Measurements from ENCODE around the gene BCL7A.

The BCL7A gene

GRCh38 chr12:122021193-122021821 is 377 bp upstream of the BCL7A start:
- Histone ChIP-seq H3K79me2 (ENCODE audit: low read length) (no peaks in the 10 kb centered on the region), H3K9me2 (replicated peaks; ENCODE audit: insufficient read depth, low read length) (no peaks in the 10 kb centered on the region)

DNA sequence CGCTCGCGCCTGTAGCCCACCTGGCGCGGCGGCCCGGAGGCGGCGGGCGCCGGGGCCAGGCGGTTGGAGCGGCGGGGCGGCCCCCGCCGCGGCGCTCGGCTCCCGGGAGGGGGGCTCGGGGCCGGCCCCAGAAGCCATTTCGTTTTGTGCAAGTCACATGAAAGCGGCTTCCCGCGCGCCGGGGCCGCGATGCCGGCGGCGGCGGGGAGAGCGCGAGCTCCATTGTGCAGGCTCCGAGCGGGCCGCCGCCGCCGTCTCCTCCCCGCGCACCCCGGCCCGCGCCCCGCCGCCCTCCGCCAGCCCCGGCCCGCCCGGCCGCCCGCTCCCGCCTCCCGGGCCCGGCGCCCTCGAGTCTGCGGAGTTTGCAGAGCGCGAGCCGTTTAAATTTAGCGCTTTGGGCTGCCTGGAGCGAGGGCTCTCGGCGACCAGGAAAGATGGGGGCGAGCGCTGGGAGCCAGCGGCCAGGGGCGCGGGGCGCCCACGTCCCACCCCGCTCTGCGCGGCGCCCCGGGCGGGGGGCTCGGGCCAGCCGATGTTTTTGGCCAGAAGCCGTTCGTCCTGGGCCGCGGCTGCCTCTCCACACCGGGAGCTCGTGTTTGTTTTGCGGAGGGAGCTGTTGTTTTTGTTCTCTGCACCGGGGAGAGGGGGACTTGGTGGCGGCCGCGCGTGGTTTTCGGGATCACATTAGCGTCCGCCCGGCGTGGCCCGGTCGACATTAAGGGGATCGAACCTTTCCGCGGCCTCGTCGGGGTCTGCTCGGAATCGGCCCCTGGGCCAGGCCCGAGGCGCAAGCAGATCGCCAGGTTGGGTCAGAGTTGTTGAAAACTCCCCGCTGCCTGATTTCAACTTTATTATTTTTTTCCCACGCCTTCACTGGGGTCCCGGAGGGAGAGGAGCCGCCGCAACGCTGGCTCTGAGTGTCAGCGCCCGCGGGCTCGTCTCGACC is 982 bp downstream of the BCL7A start:
- DNase-seq: no peak
- no peaks in the 10 kb centered on the region for H3K9me3 ChIP-seq (replicated peaks; ENCODE audit: insufficient read depth, low read length)
- TF ChIP-seq EZH2phosphoT487 (IDR thresholded peaks at IDR 0.05; ENCODE audit: low read length) (no peak), EZH2 (optimal IDR thresholded peaks at IDR 0.05; ENCODE audit: low read depth, low read length) (no peak), CTCF (IDR thresholded peaks at IDR 0.05; ENCODE audit: low read length) (no peak)
- no peak overlapping the region for H2AFZ ChIP-seq (ENCODE audit: low read length)
- peaks cover 9% of the 10 kb centered on the region; the same call in 1 of the 2 replicates for H3K27me3 ChIP-seq (replicated peaks; ENCODE audit: insufficient read depth, low read length)
- H3K4me3 ChIP-seq (ENCODE audit: low read length): peak overlapping the region; percentile 12; the same call in 1 of the 2 replicates
- no peaks in the 10 kb centered on the region for H3K36me3 ChIP-seq (replicated peaks; ENCODE audit: insufficient read depth, low read length)
- no peaks in the 10 kb centered on the region for H3F3A ChIP-seq (ENCODE audit: insufficient read depth, low read length)
- H3K27ac ChIP-seq (ENCODE audit: low read length): no peak overlapping the region
- no peaks in the 10 kb centered on the region for H3K79me2 ChIP-seq (ENCODE audit: low read length)
- H3K9me2 ChIP-seq (replicated peaks; ENCODE audit: insufficient read depth, low read length): no peaks in the 10 kb centered on the region
- no peaks in the 10 kb centered on the region for H4K20me1 ChIP-seq (ENCODE audit: insufficient read depth, low read length)
- H3K4me2 ChIP-seq (ENCODE audit: low read depth, low read length): peak overlapping the region; percentile 52; the same call in 1 of the 2 replicates
- H3K9ac ChIP-seq (ENCODE audit: low read length): no peak overlapping the region
- no peaks in the 10 kb centered on the region for H3K4me1 ChIP-seq (ENCODE audit: low read length)

More at GRCh38 chr12:122021193-122021821, 377 bp upstream of the BCL7A start:
- DNase-seq: no peak
- TF ChIP-seq CTCF (IDR thresholded peaks at IDR 0.05; ENCODE audit: low read length) (no peak), EZH2phosphoT487 (IDR thresholded peaks at IDR 0.05; ENCODE audit: low read length) (no peak), EZH2 (optimal IDR thresholded peaks at IDR 0.05; ENCODE audit: low read depth, low read length) (no peak)
- no peak overlapping the region for H3K4me2 ChIP-seq (ENCODE audit: low read depth, low read length)
- H3K4me3 ChIP-seq (ENCODE audit: low read length): no peak overlapping the region
- no peaks in the 10 kb centered on the region for H3K36me3 ChIP-seq (replicated peaks; ENCODE audit: insufficient read depth, low read length)
- H2AFZ ChIP-seq (ENCODE audit: low read length): no peak overlapping the region
- no peaks in the 10 kb centered on the region for H3K9me3 ChIP-seq (replicated peaks; ENCODE audit: insufficient read depth, low read length)
- no peaks in the 10 kb centered on the region for H3F3A ChIP-seq (ENCODE audit: insufficient read depth, low read length)
- H3K27ac ChIP-seq (ENCODE audit: low read length): no peak overlapping the region
- H3K9ac ChIP-seq (ENCODE audit: low read length): no peak overlapping the region
- no peaks in the 10 kb centered on the region for H3K4me1 ChIP-seq (ENCODE audit: low read length)
- peaks cover 9% of the 10 kb centered on the region; the same call in 1 of the 2 replicates for H3K27me3 ChIP-seq (replicated peaks; ENCODE audit: insufficient read depth, low read length)
- no peaks in the 10 kb centered on the region for H4K20me1 ChIP-seq (ENCODE audit: insufficient read depth, low read length)

GRCh38 chr12:122023339-122024131 is 1.9 kb downstream of the BCL7A start:
- DNase-seq: no peak
- no peak overlapping the region for H3K4me2 ChIP-seq (ENCODE audit: low read depth, low read length)
- TF ChIP-seq EZH2 (optimal IDR thresholded peaks at IDR 0.05; ENCODE audit: low read depth, low read length) (no peak), CTCF (IDR thresholded peaks at IDR 0.05; ENCODE audit: low read length) (no peak), EZH2phosphoT487 (IDR thresholded peaks at IDR 0.05; ENCODE audit: low read length) (no peak)
- peaks cover 9% of the 10 kb centered on the region; the same call in 1 of the 2 replicates for H3K27me3 ChIP-seq (replicated peaks; ENCODE audit: insufficient read depth, low read length)
- H3K9ac ChIP-seq (ENCODE audit: low read length): no peak overlapping the region
- no peaks in the 10 kb centered on the region for H3K36me3 ChIP-seq (replicated peaks; ENCODE audit: insufficient read depth, low read length)
- no peaks in the 10 kb centered on the region for H3K79me2 ChIP-seq (ENCODE audit: low read length)
- H3K9me3 ChIP-seq (replicated peaks; ENCODE audit: insufficient read depth, low read length): no peaks in the 10 kb centered on the region
- H3K27ac ChIP-seq (ENCODE audit: low read length): no peak overlapping the region
- H3K4me3 ChIP-seq (ENCODE audit: low read length): no peak overlapping the region
- no peak overlapping the region for H2AFZ ChIP-seq (ENCODE audit: low read length)
- H3K9me2 ChIP-seq (replicated peaks; ENCODE audit: insufficient read depth, low read length): no peaks in the 10 kb centered on the region
- H4K20me1 ChIP-seq (ENCODE audit: insufficient read depth, low read length): no peaks in the 10 kb centered on the region
- H3F3A ChIP-seq (ENCODE audit: insufficient read depth, low read length): no peaks in the 10 kb centered on the region
- no peaks in the 10 kb centered on the region for H3K4me1 ChIP-seq (ENCODE audit: low read length)
